Hematopoietic multipotent progenitor cell treated with erythropoietin and hydrocortisone succinate and interleukin-3 and kit ligand, for 8 days (in vitro differentiated cells): ENCODE measurements around the gene CD300LB.
"Not testable (repeated sequence)": the region's sequence is repeated elsewhere in the genome, so short reads cannot be mapped to it uniquely, and the experiment has no call there.

ENCODE experiments used
- DNase-seq: peaks from one replicate; pipeline ENCODE4 v3.0.0-alpha.2; 2015

The CD300LB gene

GRCh38 chr17:74524653-74525464 lies 6.4 kb downstream of the CD300LB start:
- DNase-seq = no peak

- no peak for DNase-seq
Observed at GRCh38 chr17:74523308-74523707, 8.0 kb downstream of the CD300LB start.

DNA sequence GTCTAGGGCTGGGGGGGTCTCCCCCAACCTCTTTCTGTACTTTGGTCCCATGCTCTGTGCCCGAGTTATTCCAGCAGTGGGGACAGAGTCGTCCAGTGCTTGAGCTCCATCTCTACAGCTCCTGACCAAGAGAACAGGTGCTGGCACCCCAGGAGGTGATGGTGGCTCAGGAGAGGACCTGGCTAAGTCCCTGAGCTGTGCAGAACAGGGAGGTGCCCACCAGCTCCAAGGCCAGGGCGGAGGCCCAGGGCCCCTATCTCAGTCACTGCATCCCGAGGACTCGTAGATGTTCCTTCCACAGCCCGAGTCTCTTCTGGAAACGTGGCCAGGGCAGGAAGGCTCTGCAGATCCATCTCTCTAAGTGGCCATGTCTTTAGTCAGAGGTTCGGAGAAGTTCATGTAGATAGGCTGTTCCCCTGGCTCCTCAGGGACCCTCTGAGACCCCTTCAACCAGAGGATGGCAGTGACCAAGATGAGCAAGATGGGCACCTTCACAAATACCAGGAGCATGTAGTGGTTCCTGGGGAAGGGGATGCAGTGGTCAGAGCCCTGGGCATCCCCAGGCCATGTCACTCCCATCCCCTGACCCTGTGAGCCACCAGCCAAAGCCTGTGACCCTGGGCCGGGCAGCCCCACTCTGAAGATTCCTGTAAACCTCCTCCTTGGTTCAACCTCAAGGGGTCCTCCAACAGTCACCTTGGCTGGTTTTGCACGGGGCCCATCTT lies 8.7 kb downstream of the CD300LB start:
- no peak for DNase-seq

DNA sequence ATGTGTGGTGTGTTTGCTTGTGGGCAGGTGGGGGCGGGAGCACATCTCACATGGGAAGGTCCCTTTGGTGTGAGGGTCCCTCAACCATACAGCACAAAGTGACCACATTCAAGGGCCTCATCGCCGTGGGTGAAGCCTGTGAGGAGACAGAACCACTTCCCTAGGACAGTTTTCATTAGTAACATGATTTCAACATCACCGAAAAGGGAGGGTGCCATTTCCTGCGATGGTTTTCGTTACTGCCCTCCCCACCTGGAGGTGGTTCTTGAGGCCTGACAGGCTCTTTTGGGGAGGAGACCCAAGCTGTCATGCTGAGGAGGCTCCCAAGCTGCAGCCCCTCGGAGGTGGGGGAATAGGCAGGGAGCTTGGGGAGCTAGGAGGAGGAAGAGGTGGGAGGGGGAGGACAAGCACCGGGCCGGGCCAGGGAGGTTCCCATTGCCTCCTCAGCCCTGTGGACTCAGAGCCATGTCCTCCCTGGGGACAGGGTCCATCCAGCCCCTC lies 9.5 kb downstream of the CD300LB start:
- no peak for DNase-seq

- DNase-seq = no peak
Observed at GRCh38 chr17:74520790-74521480, 10.3 kb downstream of the CD300LB start.

DNA sequence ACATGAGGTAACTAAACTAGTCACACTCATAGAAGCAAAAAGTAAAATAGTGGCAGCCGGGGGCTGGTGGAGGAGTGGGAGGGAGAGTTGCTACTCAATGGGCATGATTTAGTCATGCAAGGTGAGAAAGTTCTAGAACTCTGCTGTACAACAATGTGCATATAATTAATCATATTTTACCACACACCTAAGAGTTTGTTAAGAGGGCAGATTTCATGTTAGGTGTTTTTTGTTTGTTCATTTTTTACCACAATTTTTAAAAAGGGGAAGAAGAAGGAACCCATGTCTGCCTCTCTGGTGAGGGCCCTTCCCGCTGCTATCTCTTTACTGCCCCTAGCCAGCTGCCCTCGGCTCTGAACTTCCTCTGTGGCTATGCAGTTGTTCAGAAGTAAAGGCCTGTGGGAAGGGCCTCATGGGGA lies 11.2 kb downstream of the CD300LB start:
- DNase-seq = peak; percentile 21

GRCh38 chr17:74518413-74518981 lies 12.8 kb downstream of the CD300LB start:
- not testable (repeated sequence) for DNase-seq

DNA sequence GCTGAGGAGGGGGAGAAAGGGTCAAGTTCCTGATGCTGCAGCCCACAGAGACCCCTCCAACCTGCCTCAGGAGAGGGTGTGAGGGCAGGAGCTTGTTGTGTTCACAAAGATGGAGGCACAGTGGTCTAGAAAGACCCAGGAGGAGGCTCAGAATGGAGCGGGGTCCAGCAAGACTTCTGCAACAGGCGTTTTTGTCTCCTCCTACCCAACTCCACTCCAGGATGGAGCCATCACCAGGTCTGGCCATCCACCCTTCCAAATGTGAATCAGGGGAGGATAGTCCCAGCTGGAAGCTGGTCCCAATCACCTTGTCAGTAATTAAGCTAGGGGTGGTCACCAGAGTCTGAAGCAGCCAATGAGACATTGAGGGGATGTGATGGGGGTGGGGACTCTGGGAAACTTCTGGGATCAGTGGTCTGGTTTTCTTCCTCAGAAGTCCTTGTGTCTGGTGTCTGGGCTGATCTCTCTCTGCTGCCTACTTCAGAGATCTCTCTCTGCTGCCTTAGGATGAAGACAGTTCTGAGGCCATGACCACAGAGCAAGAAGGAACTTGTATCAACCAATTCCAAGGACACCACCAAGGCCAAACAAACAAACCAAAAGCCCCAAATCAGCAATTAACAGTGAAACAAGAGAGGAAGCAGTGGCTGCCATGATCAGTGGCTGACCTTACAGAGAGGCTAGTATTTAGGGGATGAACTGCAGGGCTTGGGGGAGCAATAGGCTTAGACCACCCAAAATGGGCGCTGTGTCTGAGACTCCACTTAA lies 14.5 kb downstream of the CD300LB start:
- DNase-seq = no peak

DNA sequence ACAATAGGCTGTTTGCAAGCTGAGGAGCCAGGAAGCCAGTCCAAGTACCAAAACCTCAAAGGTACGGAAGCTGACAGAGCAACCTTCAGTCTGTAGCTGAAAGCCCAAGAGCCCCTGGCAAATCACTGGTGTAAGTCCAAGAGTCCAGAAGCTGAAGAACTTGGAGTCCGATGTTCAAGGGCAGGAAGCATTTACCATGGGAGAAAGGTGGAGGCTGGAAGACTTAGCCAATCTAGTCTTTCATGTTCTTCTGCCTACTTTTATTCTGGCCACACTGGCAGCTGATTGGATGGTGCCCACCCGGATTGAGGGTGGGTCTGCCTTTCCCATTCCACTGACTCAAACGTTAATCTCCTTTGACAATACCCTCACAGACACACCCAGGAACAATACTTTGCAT lies 15.3 kb downstream of the CD300LB start:
- no peak for DNase-seq

GRCh38 chr17:74514632-74515334 lies 16.5 kb downstream of the CD300LB start:
- no peak for DNase-seq

DNA sequence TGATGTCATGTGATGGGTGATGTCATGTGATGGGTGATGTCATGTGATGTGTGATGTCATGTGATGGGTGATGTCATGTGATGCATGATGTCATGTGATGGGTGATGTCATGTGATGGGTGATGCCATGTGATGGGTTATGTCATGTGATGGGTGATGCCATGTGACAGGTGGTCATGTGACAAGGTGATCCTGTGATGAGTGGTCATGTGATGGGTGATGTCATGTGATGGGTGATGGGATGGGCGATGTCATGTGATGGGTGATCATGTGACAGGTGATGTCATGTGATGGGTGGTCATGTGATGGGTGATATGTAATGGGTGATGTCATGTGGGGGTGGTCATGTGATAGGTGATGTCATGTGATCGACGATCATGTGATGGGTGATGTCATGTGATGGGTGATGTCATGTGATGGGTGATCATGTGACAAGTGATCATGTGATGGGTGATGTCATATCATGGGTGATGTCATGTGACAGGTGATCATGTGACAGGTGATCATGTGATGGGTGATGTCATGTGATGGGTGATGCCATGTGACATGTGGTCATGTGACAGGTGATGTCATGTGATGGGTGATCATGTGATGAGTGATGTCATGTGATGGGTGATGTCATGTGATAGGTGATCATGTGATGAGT lies 17.2 kb downstream of the CD300LB start:
- DNase-seq = peak; percentile 54

DNA sequence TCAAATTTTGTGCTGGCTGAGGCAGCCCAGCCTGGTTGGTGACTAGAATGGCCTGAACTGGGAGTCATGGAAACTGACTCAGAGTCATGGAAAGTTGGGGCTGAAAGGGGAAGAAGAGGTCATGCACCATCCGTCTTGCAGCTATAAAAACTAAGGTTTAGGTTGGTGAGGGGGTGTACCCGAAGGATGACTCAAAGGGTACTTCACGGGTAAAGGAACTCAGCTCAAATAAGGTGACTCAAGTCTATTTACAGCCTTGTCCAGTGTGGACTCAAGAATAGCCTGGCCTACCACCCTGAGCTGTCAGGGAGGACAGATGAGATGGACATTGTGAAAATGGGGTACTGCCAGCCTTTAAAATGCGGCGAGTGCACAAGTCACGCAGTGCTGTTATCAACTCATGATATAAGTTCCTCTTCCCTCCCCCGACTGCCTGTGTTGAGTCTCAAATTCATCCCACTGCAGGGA lies 18.6 kb downstream of the CD300LB start:
- no peak for DNase-seq

- no peak for DNase-seq
Observed at GRCh38 chr17:74512036-74512435, 19.2 kb downstream of the CD300LB start.

- no peak for DNase-seq
Observed at GRCh38 chr17:74508156-74508555, 23.1 kb downstream of the CD300LB start.

GRCh38 chr17:74503949-74504348 lies 27.3 kb downstream of the CD300LB start:
- DNase-seq = not testable (repeated sequence)

- DNase-seq = no peak
Observed at GRCh38 chr17:74502861-74503260, 28.4 kb downstream of the CD300LB start.

GRCh38 chr17:74499992-74500391 lies 31.3 kb downstream of the CD300LB start:
- DNase-seq = no peak

GRCh38 chr17:74497471-74497870 lies 33.8 kb downstream of the CD300LB start:
- DNase-seq = no peak

- peak; percentile 56 for DNase-seq
Observed at GRCh38 chr17:74493331-74493833, 37.9 kb downstream of the CD300LB start.

DNA sequence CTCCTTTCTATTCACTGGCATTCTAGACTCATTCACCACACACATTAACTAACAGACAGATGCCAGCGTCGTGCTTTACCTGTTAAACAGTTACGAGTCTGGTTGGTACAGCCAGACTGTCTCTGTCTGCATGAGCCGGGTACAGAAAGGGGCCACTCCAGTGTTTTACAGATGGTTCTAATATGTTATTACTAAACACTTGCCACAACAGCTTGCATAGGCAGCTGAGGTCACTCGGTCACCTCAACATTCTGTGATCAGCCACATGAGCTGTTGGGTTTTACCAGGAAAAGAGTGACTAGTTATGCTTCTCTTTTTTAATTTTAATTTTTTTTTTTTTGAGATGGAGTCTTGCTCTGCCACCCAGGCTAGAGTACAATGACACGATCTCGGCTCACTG lies 39.6 kb downstream of the CD300LB start:
- DNase-seq = no peak

DNA sequence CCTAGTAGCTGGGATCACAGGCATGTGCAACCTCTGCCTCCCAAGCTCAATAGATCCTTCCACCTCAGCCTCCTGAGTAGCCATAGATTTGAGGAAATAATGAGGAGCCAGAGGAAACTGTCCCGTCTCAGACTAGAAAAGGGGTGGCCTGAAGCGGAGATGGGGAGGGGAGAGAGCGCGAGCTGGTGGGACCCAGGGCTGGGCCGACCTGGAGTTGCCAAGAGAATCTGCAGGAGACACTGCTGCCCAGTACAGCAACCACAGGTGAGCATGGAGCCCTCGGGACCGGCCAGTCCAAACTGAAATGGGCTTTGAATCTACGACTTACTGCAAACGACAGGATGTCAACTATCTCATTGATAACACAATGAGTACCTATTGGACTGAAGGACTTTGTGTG lies 40.6 kb downstream of the CD300LB start:
- no peak for DNase-seq
